Esophagus squamous epithelium (tissue), 4 donors: ENCODE results near the gene CRABP2.

Source experiments
- CTCF ChIP-seq, 6 experiments: fragments of 450-650 bp in 4 of 6; fragments of 200-600 bp in 2 of 6; sonication (generic) in 2 of 6; IDR thresholded peaks; one replicate each; pipeline ENCODE4 v1.5.1; 2016 to 2019; ENCODE audit warnings: antibody characterized with exemption in 6 of 6, mild to moderate bottlenecking in 4 of 6, moderate library complexity in 4 of 6
- POLR2A ChIP-seq, 4 donors: fragments of 450-650 bp; IDR thresholded peaks; one replicate each; pipeline ENCODE4 v1.6.1; 2017; ENCODE audit warnings: antibody characterized with exemption in 4 of 4, mild to moderate bottlenecking in 4 of 4, moderate library complexity in 3 of 4

- TF ChIP-seq CTCF (IDR thresholded peaks at IDR 0.05) (no peak), POLR2A (IDR thresholded peaks at IDR 0.05) (no peak)
These were observed 6.4 kb downstream of the CRABP2 start for GRCh38 chr1:156698995-156699394.
